BLaER1 treated with 17β-estradiol and CSF1 and Interleukin-3, amounts not matched to agents 10 nM and 100 nM (cell line): ENCODE data around the gene STX2.

Source experiments
- H3K27ac ChIP-seq, 11 experiments: shearing (Covaris generic); formaldehyde crosslinking; 2 replicates each; pipeline ENCODE4 v1.8.1; 2022
- H3K27me3 ChIP-seq, 11 experiments: shearing (Covaris generic); formaldehyde crosslinking; 2 replicates each; pipeline ENCODE4 v1.8.1; 2022
- H3K36me3 ChIP-seq, 11 experiments: shearing (Covaris generic); formaldehyde crosslinking; 2 replicates each; pipeline ENCODE4 v1.8.1; 2022
- H3K4me1 ChIP-seq, 10 experiments: shearing (Covaris generic); formaldehyde crosslinking; 2 replicates each; pipeline ENCODE4 v1.8.1; 2022
- H3K4me2 ChIP-seq, 11 experiments: shearing (Covaris generic); formaldehyde crosslinking; 2 replicates each; pipeline ENCODE4 v1.8.1; 2022
- H3K4me3 ChIP-seq, 10 experiments: shearing (Covaris generic); formaldehyde crosslinking; 2 replicates each; pipeline ENCODE4 v1.8.1; 2022
- H3K9ac ChIP-seq, 11 experiments: shearing (Covaris generic); formaldehyde crosslinking; 2 replicates each; pipeline ENCODE4 v1.8.1; 2022
- H3K9me3 ChIP-seq, 11 experiments: shearing (Covaris generic); formaldehyde crosslinking; replicated peaks in 1 of 11; 2 replicates each; pipeline ENCODE4 v1.8.1; 2022
- H4K20me1 ChIP-seq, 11 experiments: shearing (Covaris generic); formaldehyde crosslinking; 2 replicates each; pipeline ENCODE4 v1.8.1; 2022
- Cebpa-rat ChIP-seq, 11 experiments: shearing (Covaris generic); IDR thresholded peaks; 2 replicates each; pipeline ENCODE4 v1.8.1; 2022

The STX2 gene

DNA sequence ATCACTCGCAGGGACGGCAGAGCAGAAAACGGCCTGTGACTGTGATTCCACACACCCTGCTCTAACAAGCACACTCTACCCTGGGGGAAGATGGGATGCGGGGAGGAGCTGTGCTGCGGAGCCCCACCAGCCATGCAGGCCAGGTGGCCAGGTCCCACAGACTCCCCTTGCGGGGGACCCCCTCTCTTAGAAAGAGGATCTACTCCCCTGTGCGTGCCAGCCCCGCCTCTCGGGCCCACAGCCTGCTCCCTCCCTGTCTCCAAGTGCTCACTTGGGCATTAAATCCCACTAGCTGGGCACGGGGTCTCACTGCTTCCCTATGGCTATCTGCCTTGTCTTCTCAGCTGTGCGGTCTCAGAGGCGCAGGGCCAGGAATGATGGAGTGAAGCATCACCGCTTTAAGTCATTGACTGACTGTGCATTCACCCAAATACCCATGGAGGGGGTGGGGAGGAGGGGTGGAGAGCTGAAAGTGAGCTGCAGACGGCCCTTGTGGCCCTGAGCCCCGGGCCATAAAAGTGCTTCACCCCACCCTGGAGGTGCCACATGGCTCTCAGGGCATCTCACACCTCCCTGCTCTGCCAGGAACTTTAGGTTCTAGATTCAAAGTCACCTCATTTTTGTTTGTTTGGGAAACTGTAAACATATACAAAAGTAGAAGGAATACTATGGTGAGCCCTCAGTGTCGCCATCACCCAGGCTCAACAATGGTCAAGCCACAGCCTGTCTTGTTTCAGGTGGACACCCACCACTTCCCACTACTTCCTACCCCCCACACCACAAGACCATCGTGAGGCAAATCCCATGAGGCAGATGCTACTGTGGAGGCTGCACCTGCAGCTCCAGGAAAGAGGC, 9.4 kb downstream of the STX2 start:
- TF ChIP-seq Cebpa-rat (IDR thresholded peaks at IDR 0.05), result no peak
- Histone ChIP-seq H3K36me3 (peaks cover 0 to 17% (median 5%) of the 10 kb centered on the region in 11 experiments; a peak in 10 of 22 replicates), H3K4me1 (peaks cover 41 to 75% (median 64%) of the 10 kb centered on the region in 10 experiments), H3K27me3 (no peaks in the 10 kb centered on the region), H4K20me1 (peaks cover 20 to 70% (median 56%) of the 10 kb centered on the region in 11 experiments; a peak in 20 of 22 replicates), H3K4me3 (no peak overlapping the region), H3K27ac (no peak overlapping the region), H3K9ac (peak overlapping the region in 3 of 11 experiments; percentile 7 to 26 (median 18); a peak in 3 of 22 replicates), H3K9me3 (no peaks in the 10 kb centered on the region), H3K4me2 (peak overlapping the region; percentile 62 to 91 (median 82))

DNA sequence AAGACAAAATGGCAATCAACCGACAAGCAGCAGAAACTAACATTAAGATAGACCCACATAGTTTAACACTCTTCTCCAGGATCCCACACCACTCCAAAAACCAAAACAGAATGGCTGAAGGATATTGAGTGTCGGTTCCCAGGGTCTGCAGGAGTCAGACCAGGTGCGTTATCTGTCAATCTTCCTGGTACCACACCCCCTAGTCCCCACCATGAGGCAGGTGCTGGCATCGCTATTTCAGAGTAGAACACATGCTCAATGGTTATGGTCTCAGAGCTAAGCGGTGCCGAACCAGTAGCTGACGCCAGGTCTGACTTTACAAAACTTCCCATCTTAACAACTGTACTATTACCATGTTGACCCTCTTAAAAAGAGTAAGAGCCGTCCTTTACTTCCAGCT, 10.2 kb downstream of the STX2 start:
- H3K27me3 ChIP-seq, result no peaks in the 10 kb centered on the region
- H4K20me1 ChIP-seq, result peaks cover 15 to 64% (median 50%) of the 10 kb centered on the region in 11 experiments; a peak in 20 of 22 replicates
- H3K27ac ChIP-seq, result no peak overlapping the region
- no peak overlapping the region; a peak in 1 of 22 replicates for H3K9ac ChIP-seq
- peaks cover 4 to 23% (median 11%) of the 10 kb centered on the region in 11 experiments; a peak in 13 of 22 replicates for H3K36me3 ChIP-seq
- TF ChIP-seq Cebpa-rat (IDR thresholded peaks at IDR 0.05), result no peak
- peak overlapping the region in 9 of 11 experiments; percentile 62 to 91 (median 85); a peak in 15 of 22 replicates for H3K4me2 ChIP-seq
- no peaks in the 10 kb centered on the region for H3K9me3 ChIP-seq
- H3K4me1 ChIP-seq, result peaks cover 46 to 73% (median 59%) of the 10 kb centered on the region in 10 experiments
- no peak overlapping the region for H3K4me3 ChIP-seq

DNA sequence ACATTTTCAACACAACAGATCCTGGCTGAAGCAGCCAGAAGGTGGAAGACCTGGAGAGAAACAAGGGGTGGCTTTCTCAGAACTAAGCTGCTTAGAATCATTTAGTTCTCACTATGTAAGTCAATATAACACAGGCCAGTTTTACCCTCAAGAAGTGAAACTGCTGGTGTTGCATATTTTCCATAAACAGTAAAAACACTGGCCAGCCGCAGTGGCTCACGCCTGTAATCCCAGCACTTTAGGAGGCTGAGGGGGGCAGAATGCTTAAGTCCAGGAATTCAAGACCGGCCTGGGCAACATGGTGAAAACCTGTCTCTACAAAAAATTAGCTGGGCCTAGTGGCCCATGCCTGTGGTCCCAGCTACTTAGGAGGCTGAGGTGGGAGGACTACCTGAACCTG, 11.6 kb downstream of the STX2 start:
- Histone ChIP-seq H3K27ac (peak overlapping the region in 2 of 11 experiments; percentile 21 to 32; a peak in 2 of 22 replicates), H3K4me2 (peak overlapping the region in 7 of 11 experiments; percentile 1 to 80 (median 33); a peak in 10 of 22 replicates), H4K20me1 (peaks cover 1 to 60% (median 36%) of the 10 kb centered on the region in 11 experiments; a peak in 20 of 22 replicates)

DNA sequence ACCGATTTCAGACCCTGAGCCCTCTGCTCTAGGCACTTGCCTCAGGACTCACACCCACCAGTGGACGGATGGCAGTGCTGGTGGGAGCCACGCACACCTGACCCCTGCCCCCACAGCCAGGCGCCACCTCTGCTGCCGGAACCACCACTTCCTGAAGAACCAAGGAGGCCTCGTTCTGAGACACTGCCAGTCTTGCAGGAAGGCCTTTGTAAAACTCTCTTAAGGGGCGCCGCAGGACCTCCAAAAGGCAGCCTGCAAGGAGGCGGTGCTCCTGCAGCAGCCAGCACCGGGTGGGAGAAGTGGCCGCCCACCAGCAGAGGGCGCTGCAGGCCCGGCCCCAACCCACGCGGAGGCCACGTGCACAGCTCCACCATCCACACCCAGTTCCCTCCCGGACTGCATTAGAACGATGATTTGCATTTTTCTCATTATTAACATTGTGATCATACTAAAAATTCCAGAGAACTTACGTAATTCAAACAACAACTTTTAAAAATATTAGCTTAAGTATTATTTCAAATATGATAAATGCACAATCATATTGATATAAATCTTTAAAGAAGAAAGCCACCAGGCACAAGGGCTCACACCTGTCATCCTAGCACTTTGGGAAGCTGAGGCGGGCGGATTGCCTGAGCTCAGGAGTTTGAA, 12.8 kb downstream of the STX2 start:
- no peak overlapping the region for H3K27ac ChIP-seq
- peaks cover 43 to 62% (median 47%) of the 10 kb centered on the region in 10 experiments for H3K4me1 ChIP-seq
- H3K4me2 ChIP-seq, result peak overlapping the region in 8 of 11 experiments; percentile 4 to 44 (median 18); a peak in 7 of 22 replicates
- H3K36me3 ChIP-seq, result peaks cover 16 to 45% (median 23%) of the 10 kb centered on the region in 11 experiments; a peak in 21 of 22 replicates
- no peaks in the 10 kb centered on the region for H3K27me3 ChIP-seq
- peaks cover 0 to 52% (median 26%) of the 10 kb centered on the region in 11 experiments; a peak in 20 of 22 replicates for H4K20me1 ChIP-seq
- H3K9ac ChIP-seq, result no peak overlapping the region
- H3K9me3 ChIP-seq, result no peaks in the 10 kb centered on the region
- TF ChIP-seq Cebpa-rat (IDR thresholded peaks at IDR 0.05), result no peak
- H3K4me3 ChIP-seq, result no peak overlapping the region

More for the DNA sequence above, 11.6 kb downstream of the STX2 start:
- no peak overlapping the region for H3K4me3 ChIP-seq
- no peaks in the 10 kb centered on the region for H3K9me3 ChIP-seq
- no peak for TF ChIP-seq Cebpa-rat (IDR thresholded peaks at IDR 0.05)
- peaks cover 15 to 38% (median 23%) of the 10 kb centered on the region in 11 experiments; a peak in 21 of 22 replicates for H3K36me3 ChIP-seq
- peak overlapping the region in 2 of 11 experiments; percentile 30 to 35; a peak in 2 of 22 replicates for H3K9ac ChIP-seq
- H3K27me3 ChIP-seq, result no peaks in the 10 kb centered on the region
- peaks cover 38 to 60% (median 47%) of the 10 kb centered on the region in 10 experiments for H3K4me1 ChIP-seq

DNA sequence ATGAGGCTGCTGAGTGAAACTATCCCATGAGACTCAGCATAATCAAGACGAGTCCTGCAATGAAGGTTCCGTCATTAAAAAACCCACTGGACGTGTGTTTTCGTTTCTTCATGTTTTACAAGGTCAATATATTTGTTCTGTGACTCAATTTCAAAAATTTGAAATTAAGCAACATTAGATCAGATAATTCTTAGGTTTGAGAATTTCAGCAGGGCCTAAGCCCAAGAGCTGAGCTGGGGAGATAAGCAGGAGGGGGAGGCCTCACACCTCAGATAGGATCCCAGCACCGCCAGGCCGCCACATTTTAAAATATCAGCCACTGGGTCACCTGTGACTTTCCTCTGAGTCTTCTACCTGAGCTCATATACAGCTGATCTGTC, 13.3 kb downstream of the STX2 start:
- no peak for TF ChIP-seq Cebpa-rat (IDR thresholded peaks at IDR 0.05)
- Histone ChIP-seq H4K20me1 (peaks cover 0 to 52% (median 23%) of the 10 kb centered on the region in 11 experiments; a peak in 20 of 22 replicates), H3K27me3 (no peaks in the 10 kb centered on the region), H3K36me3 (peaks cover 19 to 51% (median 28%) of the 10 kb centered on the region in 11 experiments), H3K4me2 (peak overlapping the region in 4 of 11 experiments; percentile 24 to 44 (median 36); a peak in 5 of 22 replicates), H3K9ac (no peak overlapping the region), H3K27ac (no peak overlapping the region), H3K4me3 (no peak overlapping the region), H3K4me1 (peaks cover 47 to 64% (median 51%) of the 10 kb centered on the region in 10 experiments), H3K9me3 (no peaks in the 10 kb centered on the region)

DNA sequence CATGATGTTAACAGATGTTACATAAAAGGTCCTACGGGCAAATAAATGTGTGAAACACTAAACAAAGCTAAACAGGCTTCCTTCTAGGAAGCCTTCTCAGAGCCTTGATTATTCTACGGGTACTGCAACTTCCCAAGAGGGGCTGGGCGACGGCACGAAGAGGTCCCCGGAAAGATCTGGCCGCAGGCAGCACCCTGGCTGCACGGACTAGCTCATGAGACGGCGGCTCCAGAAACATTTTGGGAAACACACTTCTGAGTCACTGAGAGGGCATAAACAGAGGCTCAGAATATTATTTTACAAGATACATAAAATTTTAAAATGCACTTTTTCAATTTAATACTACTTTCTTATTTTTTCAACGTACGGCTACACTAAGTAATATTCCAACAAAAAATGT, 19.4 kb downstream of the STX2 start:
- Histone ChIP-seq H3K4me3 (no peak overlapping the region), H3K27ac (no peak overlapping the region), H3K9me3 (no peaks in the 10 kb centered on the region), H4K20me1 (peaks cover 10 to 58% (median 18%) of the 10 kb centered on the region in 11 experiments; a peak in 15 of 22 replicates), H3K27me3 (0 out of 22 replicates have a peak, but pooled peaks cover 0 to 6% (median 0%) of the 10 kb centered on the region in 11 experiments), H3K36me3 (peaks cover 21 to 55% (median 27%) of the 10 kb centered on the region in 11 experiments), H3K4me2 (no peak overlapping the region), H3K9ac (no peak overlapping the region), H3K4me1 (peaks cover 23 to 67% (median 54%) of the 10 kb centered on the region in 10 experiments)
- no peak for TF ChIP-seq Cebpa-rat (IDR thresholded peaks at IDR 0.05)

DNA sequence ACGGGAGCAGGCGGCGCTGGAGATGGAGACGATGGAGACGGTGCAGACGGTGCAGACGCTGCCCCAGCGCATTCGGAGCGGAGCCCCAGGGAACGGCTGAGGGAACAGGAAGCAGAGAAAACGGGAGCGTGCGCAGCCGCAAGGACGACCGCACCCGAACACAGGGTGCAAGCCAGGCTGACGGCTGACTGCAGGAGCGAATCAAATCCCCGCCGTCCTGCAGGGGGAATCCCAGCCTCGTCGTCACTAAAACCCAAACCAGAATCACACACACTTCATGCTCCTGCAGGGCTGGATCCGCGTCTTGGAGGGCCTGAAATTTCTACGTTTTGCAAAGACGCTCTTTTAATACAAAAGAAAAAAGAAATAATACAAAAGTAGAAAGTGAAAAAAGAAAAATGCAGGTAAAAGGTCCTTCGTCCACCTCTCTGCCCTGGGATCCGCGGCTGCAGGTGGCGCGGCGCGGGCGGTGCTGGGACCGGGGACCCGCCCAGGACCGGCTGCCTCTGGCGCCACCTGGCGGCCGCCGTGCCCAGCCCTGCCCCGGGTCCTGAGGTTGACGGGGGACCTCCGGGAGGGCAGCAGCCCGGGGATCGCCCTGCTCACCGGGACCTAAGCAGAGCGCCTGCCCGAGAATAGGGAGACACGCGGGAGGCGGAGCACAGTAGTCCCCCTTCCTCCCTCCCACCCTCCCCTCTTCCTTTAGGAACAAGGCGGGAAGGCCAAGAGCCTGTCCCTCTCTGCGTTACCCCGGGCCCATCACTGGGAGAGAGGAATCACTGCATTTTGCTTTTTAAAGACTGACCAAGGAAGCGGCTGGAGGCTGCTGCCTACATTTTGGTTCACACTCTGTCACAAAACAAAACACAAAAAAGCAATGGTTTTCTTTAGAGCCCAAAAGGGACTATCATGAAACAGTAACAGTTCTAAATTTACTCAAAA, 20.1 kb downstream of the STX2 start:
- no peak for TF ChIP-seq Cebpa-rat (IDR thresholded peaks at IDR 0.05)
- Histone ChIP-seq H3K9me3 (no peaks in the 10 kb centered on the region), H3K4me2 (peak overlapping the region; percentile 78 to 98 (median 95)), H3K9ac (peak overlapping the region in 8 of 11 experiments; percentile 7 to 55 (median 32); a peak in 7 of 22 replicates), H4K20me1 (peaks cover 12 to 65% (median 22%) of the 10 kb centered on the region in 11 experiments; a peak in 17 of 22 replicates), H3K36me3 (peaks cover 17 to 48% (median 23%) of the 10 kb centered on the region in 11 experiments), H3K4me3 (peak overlapping the region; percentile 46 to 70 (median 58)), H3K27ac (no peak overlapping the region), H3K4me1 (peaks cover 31 to 70% (median 60%) of the 10 kb centered on the region in 10 experiments), H3K27me3 (peaks cover 0 to 6% (median 0%) of the 10 kb centered on the region in 11 experiments; a peak in 1 of 22 replicates)
